GM21423 (cell line): ENCODE results near the gene H19.

ENCODE experiments used
- ATAC-seq: cut with Tn5 transposase; IDR thresholded peaks from one replicate; pipeline ENCODE4 v1.9.1; 2021; ENCODE audit warnings: mild to moderate bottlenecking, moderate library complexity; ENCODE audit not compliant: unreplicated experiment

H19 gene

GRCh38 chr11:1997755-1998154 lies at the start of gene H19:
TSS of gene H19 (minus strand) at chr11:1997842.
- no peak for ATAC-seq

GRCh38 chr11:2041963-2042362 lies 44.3 kb upstream of the H19 start:
- no peak for ATAC-seq

GRCh38 chr11:2041153-2041552 lies 43.5 kb upstream of the H19 start:
- no peak for ATAC-seq

GRCh38 chr11:2039198-2039759 lies 41.6 kb upstream of the H19 start:
- ATAC-seq, result no peak

DNA sequence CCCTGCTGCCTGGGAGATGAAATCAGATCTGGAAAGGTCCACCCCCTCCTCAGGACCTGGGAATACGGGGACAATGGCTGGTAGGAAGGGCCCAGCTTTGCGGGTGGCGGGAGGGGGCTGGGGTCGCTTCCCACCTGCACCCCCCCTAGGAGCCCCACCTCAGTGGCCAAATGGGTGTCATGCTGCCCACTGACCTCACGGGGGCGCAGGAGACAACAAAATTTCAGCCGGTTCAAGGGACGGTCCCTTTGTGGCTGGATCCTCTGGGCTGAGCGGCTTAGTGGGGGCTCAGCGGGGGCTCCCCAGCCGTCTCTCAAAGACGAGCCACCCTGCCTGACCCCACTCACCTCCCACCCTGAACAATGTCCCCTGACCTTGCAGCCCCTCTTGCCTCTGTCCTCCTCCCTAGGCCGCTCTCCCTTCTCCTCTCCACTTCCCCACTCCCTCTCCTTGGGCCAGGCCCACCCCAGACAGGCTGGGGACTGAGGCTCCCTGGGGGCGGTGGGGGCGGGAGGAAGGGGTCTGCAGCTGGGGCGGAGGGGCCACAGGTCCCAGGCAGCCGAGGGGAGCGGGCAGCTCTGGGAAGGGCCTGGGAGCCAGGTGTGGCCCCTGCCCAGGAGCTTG lies 39.3 kb upstream of the H19 start:
- ATAC-seq, result no peak

GRCh38 chr11:2035382-2035781 lies 37.7 kb upstream of the H19 start:
- ATAC-seq, result no peak

GRCh38 chr11:2031058-2031457 lies 33.4 kb upstream of the H19 start:
- ATAC-seq, result no peak

DNA sequence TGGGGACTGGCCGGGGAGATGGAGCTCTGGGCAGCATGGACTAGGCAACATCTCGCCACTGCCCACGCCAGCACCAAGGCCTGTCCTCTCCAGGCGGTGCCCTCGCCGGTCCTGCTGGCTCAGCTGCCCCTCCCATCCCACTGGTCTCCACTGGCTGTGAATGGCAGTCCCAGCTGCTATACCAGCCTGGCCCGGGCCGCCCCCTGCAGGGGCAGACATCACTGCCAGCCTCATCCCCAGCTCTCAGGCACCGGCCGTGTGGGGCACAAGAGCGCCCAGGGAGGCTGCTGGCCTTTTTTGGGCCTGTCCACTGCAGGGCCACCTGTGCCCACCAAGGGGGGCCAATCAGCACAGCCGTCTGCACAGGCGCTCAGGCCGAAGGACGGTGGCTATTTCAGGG lies 30.1 kb upstream of the H19 start:
- no peak for ATAC-seq

- ATAC-seq, result no peak
Measured at GRCh38 chr11:2015025-2015424, 17.4 kb upstream of the H19 start.

- ATAC-seq, result no peak
Measured at GRCh38 chr11:2012440-2012839, 14.8 kb upstream of the H19 start.

DNA sequence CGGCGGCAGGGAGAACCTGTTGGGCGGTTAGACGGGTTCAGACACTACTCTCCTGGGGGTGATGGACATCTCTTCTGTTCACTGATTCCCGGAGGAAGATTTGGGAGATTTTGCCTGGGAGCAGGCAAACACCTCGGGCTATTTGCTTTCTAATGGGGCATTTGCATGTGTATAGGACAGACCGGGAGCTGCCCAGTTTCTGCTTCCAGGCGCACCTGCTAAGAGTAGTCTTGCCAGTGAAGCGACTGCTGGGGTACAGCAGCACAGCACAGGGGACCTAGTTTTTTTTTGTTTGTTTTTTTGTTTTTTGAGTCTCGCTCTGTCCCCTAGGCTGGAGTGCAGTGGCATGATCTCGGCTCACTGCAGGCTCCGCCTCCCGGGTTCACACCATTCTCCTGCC lies 6.8 kb upstream of the H19 start:
- ATAC-seq, result no peak

DNA sequence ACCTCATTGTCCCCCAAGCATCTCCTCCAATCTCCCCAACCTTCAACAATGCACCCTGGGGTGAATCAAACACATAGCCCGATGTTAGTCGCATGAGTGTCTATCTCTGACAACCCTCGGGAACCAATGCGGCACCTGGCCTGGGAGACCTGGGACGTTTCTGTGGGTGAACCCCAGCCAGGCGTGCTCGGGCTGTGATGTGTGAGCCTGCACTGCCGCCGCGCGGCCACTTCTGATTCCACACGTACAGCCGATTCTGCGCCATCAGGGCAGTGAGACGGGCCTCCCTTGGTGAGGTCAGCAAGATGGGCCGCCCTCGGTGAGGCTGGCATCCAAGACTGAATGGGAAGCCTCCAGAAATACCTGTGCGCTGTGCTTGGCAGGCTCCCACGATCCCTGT lies 5.2 kb upstream of the H19 start:
- ATAC-seq, result no peak

GRCh38 chr11:2002042-2002776 lies 4.6 kb upstream of the H19 start:
- ATAC-seq, result no peak

DNA sequence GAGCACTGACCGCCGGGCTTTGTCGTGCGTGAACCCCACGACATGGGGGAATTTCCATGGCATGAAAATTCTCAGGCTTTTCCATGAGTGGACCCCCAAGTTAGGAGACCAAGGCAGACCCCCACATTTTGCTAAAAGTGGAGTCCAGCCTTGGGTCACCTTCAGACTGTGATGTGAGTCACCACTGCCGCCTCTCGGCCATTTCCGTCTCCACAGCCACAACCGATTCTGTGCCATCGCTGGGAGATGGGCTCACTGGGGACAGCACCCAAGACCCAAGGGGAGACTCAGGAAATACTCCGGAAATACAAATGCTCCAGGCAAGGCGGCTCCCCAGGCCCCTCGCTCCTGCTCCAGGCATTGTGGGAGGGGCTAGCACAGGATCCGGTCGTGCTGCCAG lies 1.2 kb upstream of the H19 start:
- no peak for ATAC-seq

DNA sequence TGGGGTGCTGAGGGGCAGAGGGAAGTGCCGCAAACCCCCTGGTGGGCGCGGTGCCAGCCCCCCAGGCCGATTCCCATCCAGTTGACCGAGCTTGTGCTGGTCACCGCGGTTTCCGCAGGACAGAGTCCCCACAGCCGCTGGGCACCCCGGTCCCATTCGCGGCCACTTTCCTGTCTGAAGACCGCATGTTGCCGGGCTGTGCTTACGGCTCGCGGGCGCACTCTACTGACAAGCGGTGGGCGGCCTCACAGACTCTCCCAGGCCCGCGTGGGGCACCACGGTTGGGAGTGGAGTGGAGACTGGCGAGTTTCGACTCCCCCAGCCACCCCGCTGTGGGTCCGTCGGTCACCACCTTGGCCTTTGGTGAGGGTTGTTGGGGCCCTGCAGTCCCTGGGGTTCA lies 648 bp upstream of the H19 start:
- no peak for ATAC-seq

DNA sequence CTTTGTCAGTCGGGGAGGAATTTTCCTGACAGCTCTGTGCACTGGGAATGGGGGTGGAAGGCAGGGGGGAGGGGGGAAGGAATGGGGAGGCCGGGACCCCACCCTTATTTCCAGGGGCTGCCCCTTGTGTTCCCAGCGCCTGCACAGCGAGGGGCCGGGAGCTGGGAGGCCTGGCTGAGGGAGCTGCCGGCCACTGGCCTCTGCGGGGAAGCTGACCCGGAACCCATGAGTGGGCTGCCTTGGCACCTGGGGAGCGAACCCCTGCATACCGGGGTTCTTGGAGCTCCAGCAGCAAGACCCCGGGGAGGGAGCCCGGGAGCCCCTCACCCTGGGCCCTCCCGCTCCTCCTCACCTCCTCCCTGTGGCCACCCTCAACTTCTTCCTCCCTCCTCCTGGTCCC lies 3.5 kb downstream of the H19 start:
- ATAC-seq, result no peak

DNA sequence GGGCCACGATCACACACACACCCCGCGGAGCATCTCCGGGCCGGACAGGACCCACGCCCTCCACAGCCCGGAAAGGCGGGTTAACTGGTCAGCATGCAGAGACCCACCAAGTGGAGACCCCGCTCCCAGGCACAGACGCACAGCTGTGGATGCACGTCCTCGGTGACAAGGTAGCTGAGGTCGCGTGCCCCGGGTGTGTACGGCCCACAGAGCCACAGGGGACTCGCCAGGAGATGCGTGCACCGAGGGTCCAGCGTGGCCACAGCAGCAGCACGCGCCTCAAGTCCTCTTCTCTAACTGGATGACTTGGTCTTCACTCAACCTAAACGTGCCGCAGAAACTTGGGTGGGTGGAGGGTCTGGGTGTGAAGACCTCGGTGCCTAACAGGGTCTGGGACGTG lies 5.5 kb downstream of the H19 start:
- ATAC-seq, result no peak

DNA sequence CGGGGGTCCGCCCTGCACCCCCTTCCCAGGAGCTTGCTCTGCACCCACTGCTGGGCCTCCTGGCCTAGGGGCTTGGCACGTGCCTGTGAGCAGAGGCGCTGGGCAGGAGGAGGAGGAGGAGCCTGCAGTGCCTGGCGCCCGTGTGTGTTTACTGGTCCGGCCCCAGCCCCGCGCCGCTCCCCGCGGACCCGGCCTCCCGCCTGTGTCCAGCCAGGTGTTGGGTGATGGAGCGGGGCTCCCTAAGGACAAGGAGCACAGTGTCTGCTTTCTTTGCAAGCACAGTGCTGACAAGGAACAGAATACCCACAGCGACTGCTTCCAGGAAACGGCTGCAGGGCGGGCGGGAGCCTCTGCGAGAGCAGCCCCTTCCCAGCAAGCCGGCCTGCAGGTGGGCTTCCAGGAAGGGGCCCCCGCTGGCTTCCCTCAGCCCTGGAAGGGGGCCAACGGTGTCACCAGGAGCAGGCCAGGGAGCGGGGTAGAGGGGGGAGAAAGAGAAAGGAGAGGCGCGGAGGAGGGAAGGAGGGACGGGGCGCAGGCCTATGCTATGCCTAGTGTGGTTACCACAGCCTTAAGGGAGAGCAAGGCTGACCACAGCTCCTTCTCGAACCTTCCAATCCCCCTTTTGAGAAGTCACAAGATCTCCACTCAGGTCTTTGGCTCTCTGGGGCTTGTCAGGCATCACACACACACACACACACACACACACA lies 6.6 kb downstream of the H19 start:
- no peak for ATAC-seq

- ATAC-seq, result no peak
Measured at GRCh38 chr11:1989953-1990352, 7.7 kb downstream of the H19 start.

DNA sequence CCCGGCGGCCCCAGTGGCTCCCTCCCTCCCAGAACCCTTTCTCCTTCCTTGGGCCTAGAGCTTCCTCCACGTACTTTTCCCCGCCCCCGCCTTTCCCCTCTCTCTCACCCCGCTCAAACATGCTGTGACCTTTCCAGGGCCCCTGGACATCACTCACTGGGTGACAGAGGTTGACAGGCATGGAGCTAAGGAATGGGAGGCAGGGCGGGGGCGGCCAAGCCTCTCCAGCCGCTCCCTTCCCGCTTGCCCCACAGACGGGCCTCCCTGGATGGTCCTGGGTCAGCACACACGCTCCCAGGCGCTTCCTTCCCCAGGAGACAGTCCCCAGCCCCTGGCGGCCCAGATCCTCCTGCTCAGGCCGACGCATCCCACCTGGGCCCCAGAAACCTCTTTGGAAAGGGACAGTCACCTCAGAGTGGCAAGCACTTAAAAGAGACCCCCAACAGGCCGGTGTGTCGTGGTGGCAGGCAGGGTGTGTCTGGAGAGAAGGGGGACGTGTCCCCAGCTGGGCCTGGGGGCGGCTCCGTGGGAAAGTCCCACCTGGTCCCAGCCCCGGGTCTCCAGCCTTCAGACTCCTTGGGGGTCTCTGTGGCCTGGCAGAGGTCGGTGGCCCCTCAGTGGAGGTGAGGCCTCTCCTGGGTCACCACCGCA lies 8.8 kb downstream of the H19 start:
- no peak for ATAC-seq

DNA sequence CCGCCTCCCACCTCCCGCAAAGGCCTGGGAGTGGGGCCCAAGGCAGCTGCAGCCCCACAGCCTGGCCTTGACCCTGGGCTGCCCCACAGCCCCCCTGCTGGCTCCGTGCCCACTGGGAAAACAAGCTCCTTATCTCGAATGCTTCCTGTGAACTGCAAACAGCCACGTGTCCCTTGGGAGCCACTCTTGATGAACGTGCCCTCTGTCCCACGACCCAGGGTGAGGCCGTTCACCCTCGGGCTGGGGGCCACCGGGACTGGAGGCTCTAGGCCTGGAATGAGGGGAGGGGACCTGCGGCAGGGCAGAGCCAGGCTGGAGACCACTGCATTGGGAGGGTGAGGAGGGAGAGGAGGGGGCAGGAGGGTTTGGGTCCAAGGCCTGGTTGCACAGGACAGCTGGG lies 9.5 kb downstream of the H19 start:
- no peak for ATAC-seq
